Measurements from ENCODE around the gene TRMT44. TPM values are rescaled to one million over a fixed set of nuclear protein-coding genes. Genes with fewer than 3 reads are reported as not detected.
A peak's percentile ranks its signal among the peaks of the same experiment; 100 is the strongest.

Gene TRMT44
- total RNA-seq, 1 experiment from 2014 or later, result 15.3 TPM

DNA sequence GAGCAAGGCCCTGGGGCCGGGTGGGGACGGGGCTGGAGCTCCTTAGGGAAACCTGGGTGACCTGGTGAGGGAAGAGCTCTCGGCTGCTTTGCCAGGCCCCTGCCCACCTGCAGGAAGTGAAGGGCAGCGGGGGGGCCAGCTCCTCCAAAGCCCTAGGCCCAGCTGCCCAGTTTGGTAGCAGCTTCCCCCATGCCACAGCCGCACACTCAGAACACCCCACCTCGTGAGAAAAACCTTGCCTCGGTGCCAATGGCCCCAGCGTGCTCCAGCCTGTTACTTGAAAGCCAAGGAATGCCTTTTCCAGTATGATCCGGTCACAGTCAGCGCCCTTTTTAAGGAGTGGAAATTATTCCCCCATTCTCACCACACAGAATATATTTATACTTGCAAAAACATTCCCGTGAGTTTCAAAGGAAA, 38.4 kb upstream of the TRMT44 start:
- Histone ChIP-seq H3K4me3 (ENCODE audit: low read length) (no peak overlapping the region), H3K4me1 (ENCODE audit: insufficient read depth, low read length) (no peaks in the 10 kb centered on the region), H3K27ac (ENCODE audit: low read length) (no peak overlapping the region), H3K79me2 (ENCODE audit: low read length) (no peaks in the 10 kb centered on the region), H4K20me1 (ENCODE audit: low read length) (no peaks in the 10 kb centered on the region), H3F3A (ENCODE audit: low read length, unreplicated experiment) (no peaks in the 10 kb centered on the region), H3K9me2 (replicated peaks; ENCODE audit: low read length) (no peaks in the 10 kb centered on the region), H3K9ac (ENCODE audit: low read length) (no peak overlapping the region), H3K4me2 (ENCODE audit: low read length) (no peak overlapping the region), H3K36me3 (ENCODE audit: low read depth, low read length) (no peaks in the 10 kb centered on the region), H3K27me3 (ENCODE audit: low read length) (no peaks in the 10 kb centered on the region), H2AFZ (ENCODE audit: low read length) (no peak overlapping the region), H3K9me3 (ENCODE audit: low read length) (no peaks in the 10 kb centered on the region)
- POLR2A ChIA-PET (ENCODE audit: unreplicated experiment), result no interaction called here
- intact Hi-C loops (cut with micrococcal nuclease), result no loop called here
- no peak for ATAC-seq
- TF ChIP-seq EZH2 (IDR thresholded peaks at IDR 0.05; ENCODE audit: low read length, unreplicated experiment) (no peak), EZH2phosphoT487 (IDR thresholded peaks at IDR 0.05; ENCODE audit: borderline replicate concordance, low read length) (no peak)
- CTCF ChIA-PET, result no interaction called here
- no peak for DNase-seq
- no TSS peak for BruUV-seq (replicated peaks)

DNA sequence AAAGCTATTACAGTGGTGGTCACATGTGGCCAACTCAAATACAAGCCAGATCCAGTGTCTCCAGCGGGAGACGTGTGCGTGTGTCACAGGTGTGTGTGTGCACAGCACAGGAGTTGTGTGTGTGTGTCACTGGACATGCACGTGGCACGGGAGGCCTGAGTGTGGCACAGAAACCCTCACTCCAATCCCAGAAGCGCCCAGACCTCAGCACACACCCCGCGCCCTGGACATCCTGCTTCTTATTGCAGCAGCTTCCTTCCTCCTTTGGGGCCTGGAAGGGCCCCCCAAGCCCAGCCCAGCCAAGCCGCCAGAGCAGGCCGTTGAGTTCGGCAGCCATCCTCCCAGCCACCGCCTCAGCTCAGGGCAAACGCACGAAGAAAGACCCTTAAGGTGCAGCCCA, 37.9 kb upstream of the TRMT44 start:
- POLR2A ChIA-PET (ENCODE audit: unreplicated experiment), result no interaction called here
- H3K4me1 ChIP-seq (ENCODE audit: insufficient read depth, low read length), result no peaks in the 10 kb centered on the region
- no peaks in the 10 kb centered on the region for H3K79me2 ChIP-seq (ENCODE audit: low read length)
- H3K9ac ChIP-seq (ENCODE audit: low read length), result no peak overlapping the region
- H3K4me3 ChIP-seq (ENCODE audit: low read length), result no peak overlapping the region
- no peak for TF ChIP-seq EZH2phosphoT487 (IDR thresholded peaks at IDR 0.05; ENCODE audit: borderline replicate concordance, low read length)
- no peak for TF ChIP-seq EZH2 (IDR thresholded peaks at IDR 0.05; ENCODE audit: low read length, unreplicated experiment)
- TF ChIP-seq, protein P1, sequence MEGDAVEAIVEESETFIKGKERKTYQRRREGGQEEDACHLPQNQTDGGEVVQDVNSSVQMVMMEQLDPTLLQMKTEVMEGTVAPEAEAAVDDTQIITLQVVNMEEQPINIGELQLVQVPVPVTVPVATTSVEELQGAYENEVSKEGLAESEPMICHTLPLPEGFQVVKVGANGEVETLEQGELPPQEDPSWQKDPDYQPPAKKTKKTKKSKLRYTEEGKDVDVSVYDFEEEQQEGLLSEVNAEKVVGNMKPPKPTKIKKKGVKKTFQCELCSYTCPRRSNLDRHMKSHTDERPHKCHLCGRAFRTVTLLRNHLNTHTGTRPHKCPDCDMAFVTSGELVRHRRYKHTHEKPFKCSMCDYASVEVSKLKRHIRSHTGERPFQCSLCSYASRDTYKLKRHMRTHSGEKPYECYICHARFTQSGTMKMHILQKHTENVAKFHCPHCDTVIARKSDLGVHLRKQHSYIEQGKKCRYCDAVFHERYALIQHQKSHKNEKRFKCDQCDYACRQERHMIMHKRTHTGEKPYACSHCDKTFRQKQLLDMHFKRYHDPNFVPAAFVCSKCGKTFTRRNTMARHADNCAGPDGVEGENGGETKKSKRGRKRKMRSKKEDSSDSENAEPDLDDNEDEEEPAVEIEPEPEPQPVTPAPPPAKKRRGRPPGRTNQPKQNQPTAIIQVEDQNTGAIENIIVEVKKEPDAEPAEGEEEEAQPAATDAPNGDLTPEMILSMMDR (conservative IDR thresholded peaks at IDR 0.05; ENCODE audit: low read depth, low read length), result no peak
- no peaks in the 10 kb centered on the region for H3F3A ChIP-seq (ENCODE audit: low read length, unreplicated experiment)
- intact Hi-C loops (cut with micrococcal nuclease), result loop anchor here (1.0 kb wide), 2 partner anchors 135 to 160 kb away; no protein-coding TSS in a partner anchor
- H2AFZ ChIP-seq (ENCODE audit: low read length), result no peak overlapping the region
- no peaks in the 10 kb centered on the region for H3K36me3 ChIP-seq (ENCODE audit: low read depth, low read length)
- no peak overlapping the region for H3K27ac ChIP-seq (ENCODE audit: low read length)
- H4K20me1 ChIP-seq (ENCODE audit: low read length), result no peaks in the 10 kb centered on the region
- no TSS peak for BruUV-seq (replicated peaks)
- H3K9me3 ChIP-seq (ENCODE audit: low read length), result no peaks in the 10 kb centered on the region
- CTCF ChIA-PET, result interaction anchor here (1.0 kb wide), 1 partner anchor 9 kb away, joined by 4 read pairs; no protein-coding TSS in a partner anchor
- no peaks in the 10 kb centered on the region for H3K27me3 ChIP-seq (ENCODE audit: low read length)
- DNase-seq, result no peak
- ATAC-seq, result no peak
- H3K9me2 ChIP-seq (replicated peaks; ENCODE audit: low read length), result no peaks in the 10 kb centered on the region
- H3K4me2 ChIP-seq (ENCODE audit: low read length), result no peak overlapping the region

DNA sequence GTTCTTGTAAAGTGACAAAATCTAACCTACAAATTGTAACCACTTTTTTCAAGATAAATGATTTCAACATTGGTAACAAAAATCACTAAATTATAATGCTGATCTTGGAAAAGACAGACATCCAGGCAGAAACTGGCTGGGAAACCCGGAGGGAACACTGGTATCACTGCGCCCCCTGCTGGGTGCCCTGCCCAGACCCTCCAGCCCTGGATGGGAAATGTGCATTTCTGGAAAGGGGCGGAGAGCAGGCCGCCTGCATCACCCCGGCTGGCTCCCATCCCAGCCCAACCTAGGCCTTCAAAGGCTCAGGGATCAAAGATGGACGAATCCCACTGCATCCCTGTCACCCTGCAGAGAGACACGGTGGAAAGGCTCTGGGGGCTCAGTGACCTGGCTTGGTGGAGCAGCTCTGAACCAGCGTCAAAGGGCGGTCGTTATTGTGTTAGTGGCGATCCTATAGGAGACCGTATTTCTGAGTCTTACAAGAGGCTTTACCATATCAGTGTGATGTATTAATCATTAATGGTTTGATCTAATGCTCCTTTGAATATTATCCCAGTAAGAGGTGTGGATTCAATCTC, 37.3 kb upstream of the TRMT44 start:
- no peak overlapping the region for H3K9ac ChIP-seq (ENCODE audit: low read length)
- peak; percentile 80 for DNase-seq
- CTCF ChIA-PET, result interaction anchor here (1.0 kb wide), 1 partner anchor 10 kb away, joined by 4 read pairs; no protein-coding TSS in a partner anchor
- ATAC-seq, result peak; percentile 83
- H3K9me3 ChIP-seq (ENCODE audit: low read length), result no peaks in the 10 kb centered on the region
- no peaks in the 10 kb centered on the region for H3K9me2 ChIP-seq (replicated peaks; ENCODE audit: low read length)
- no TSS peak for BruUV-seq (replicated peaks)
- H3F3A ChIP-seq (ENCODE audit: low read length, unreplicated experiment), result no peaks in the 10 kb centered on the region
- intact Hi-C loops (cut with micrococcal nuclease), result loop anchor here (1.0 kb wide), 2 partner anchors 136 to 161 kb away; no protein-coding TSS in a partner anchor
- no peaks in the 10 kb centered on the region for H4K20me1 ChIP-seq (ENCODE audit: low read length)
- H3K27ac ChIP-seq (ENCODE audit: low read length), result no peak overlapping the region
- TF ChIP-seq, protein P1 (conservative IDR thresholded peaks at IDR 0.05; ENCODE audit: low read depth, low read length), result peak; percentile 90
- TF ChIP-seq EZH2 (IDR thresholded peaks at IDR 0.05; ENCODE audit: low read length, unreplicated experiment) (no peak), EZH2phosphoT487 (IDR thresholded peaks at IDR 0.05; ENCODE audit: borderline replicate concordance, low read length) (no peak)
- POLR2A ChIA-PET (ENCODE audit: unreplicated experiment), result no interaction called here
- no peaks in the 10 kb centered on the region for H3K4me1 ChIP-seq (ENCODE audit: insufficient read depth, low read length)
- no peak overlapping the region for H2AFZ ChIP-seq (ENCODE audit: low read length)
- no peaks in the 10 kb centered on the region for H3K79me2 ChIP-seq (ENCODE audit: low read length)
- H3K4me2 ChIP-seq (ENCODE audit: low read length), result no peak overlapping the region
- H3K27me3 ChIP-seq (ENCODE audit: low read length), result no peaks in the 10 kb centered on the region
- H3K36me3 ChIP-seq (ENCODE audit: low read depth, low read length), result no peaks in the 10 kb centered on the region
- H3K4me3 ChIP-seq (ENCODE audit: low read length), result no peak overlapping the region

All from PC-3 (cell line).